ENCODE results near the gene FSD1L. TPM values are rescaled to one million over a fixed set of nuclear protein-coding genes. Genes with fewer than 3 reads are reported as not detected.
"Not testable (repeated sequence)": the region's sequence is repeated elsewhere in the genome, so short reads cannot be mapped to it uniquely, and the experiment has no call there.

FSD1L gene
- total RNA-seq, 2 experiments from 2014 or later: 7.8 to 8.5 TPM

GRCh38 chr9:105572455-105572854 lies 124.6 kb downstream of the FSD1L start:
- peaks cover 6% of the 10 kb centered on the region for H3K9me3 Mint-ChIP-seq
- CTCF ChIA-PET: no interaction called here
- no peak for DNase-seq
- POLR2A ChIA-PET: no interaction called here
- H3K27me3 Mint-ChIP-seq: no peaks in the 10 kb centered on the region
- no peaks in the 10 kb centered on the region for H3K4me1 Mint-ChIP-seq
- H3K4me3 Mint-ChIP-seq: no peak overlapping the region
- H3K27ac Mint-ChIP-seq: no peak overlapping the region
- H3K36me3 Mint-ChIP-seq (ENCODE audit: low read depth): peaks cover 19% of the 10 kb centered on the region

GRCh38 chr9:105579952-105580351 lies 132.1 kb downstream of the FSD1L start:
- H3K27me3 Mint-ChIP-seq, POLR2A ChIA-PET, H3K27ac Mint-ChIP-seq, H3K9me3 Mint-ChIP-seq, CTCF ChIA-PET, H3K4me3 Mint-ChIP-seq, DNase-seq, H3K4me1 Mint-ChIP-seq: not testable (repeated sequence)
- H3K36me3 Mint-ChIP-seq (ENCODE audit: low read depth): peaks cover 20% of the 10 kb centered on the region

GRCh38 chr9:105581550-105581949 lies 133.7 kb downstream of the FSD1L start:
- CTCF ChIA-PET; DNase-seq; POLR2A ChIA-PET; H3K27ac Mint-ChIP-seq; H3K4me1 Mint-ChIP-seq; H3K27me3 Mint-ChIP-seq; H3K4me3 Mint-ChIP-seq; H3K36me3 Mint-ChIP-seq (ENCODE audit: low read depth); H3K9me3 Mint-ChIP-seq: not testable (repeated sequence)

GRCh38 chr9:105593145-105593544 lies 145.3 kb downstream of the FSD1L start:
- no peak for DNase-seq
- H3K9me3 Mint-ChIP-seq: peaks cover 10% of the 10 kb centered on the region
- POLR2A ChIA-PET: no interaction called here
- H3K4me3 Mint-ChIP-seq: no peak overlapping the region
- no peaks in the 10 kb centered on the region for H3K4me1 Mint-ChIP-seq
- H3K27me3 Mint-ChIP-seq: no peaks in the 10 kb centered on the region
- peaks cover 27% of the 10 kb centered on the region for H3K36me3 Mint-ChIP-seq (ENCODE audit: low read depth)
- no peak overlapping the region for H3K27ac Mint-ChIP-seq
- CTCF ChIA-PET: no interaction called here

Other genes with a start within 250 kb of the FSD1L start
- gene SLC44A1, start 203.4 kb upstream of the FSD1L start, total RNA-seq: 10 to 100 TPM in 1 of 2 experiments, 1 to 10 TPM in 1; 9.5 to 10.2 TPM
- gene FKTN, start 110.1 kb downstream of the FSD1L start, total RNA-seq: 10 to 100 TPM; 11.0 to 11.1 TPM
- gene TAL2, start 214.4 kb downstream of the FSD1L start, total RNA-seq: not detected
- gene TMEM38B, start 246.5 kb downstream of the FSD1L start, total RNA-seq: 1 to 10 TPM; 8.1 to 9.2 TPM